Mesenchymal stem cell (in vitro differentiated cells and primary cell): ENCODE data around the gene SSU72.
"Not testable (repeated sequence)": the region's sequence is repeated elsewhere in the genome, so short reads cannot be mapped to it uniquely, and the experiment has no call there.

Experiments used
- DNase-seq: peaks from one replicate; pipeline ENCODE4 v3.0.0-alpha.2; 2013
- H2AFZ ChIP-seq: one replicate; pipeline ENCODE4 v1.6.1; 2013; ENCODE audit warnings: low read depth, mild to moderate bottlenecking, control low read depth, inconsistent platforms, low read length, moderate library complexity
- H2AK5ac ChIP-seq: 2 replicates; pipeline ENCODE4 v1.6.1; 2013; ENCODE audit warnings: low read length, moderate library complexity, mild to moderate bottlenecking, inconsistent platforms; ENCODE audit not compliant: severe bottlenecking
- H2BK120ac ChIP-seq: one replicate; pipeline ENCODE4 v1.6.1; 2013; ENCODE audit warnings: low read depth, mild to moderate bottlenecking, inconsistent platforms, low read length, moderate library complexity
- H2BK12ac ChIP-seq, 2 experiments: one replicate each; pipeline ENCODE4 v1.6.1; 2013; ENCODE audit warnings: inconsistent platforms in 2 of 2, low read length in 2 of 2, mild to moderate bottlenecking in 2 of 2, moderate library complexity in 2 of 2, control low read depth in 1 of 2
- H2BK15ac ChIP-seq: one replicate; pipeline ENCODE4 v1.6.1; 2013; ENCODE audit warnings: mild to moderate bottlenecking, low read depth, inconsistent platforms; ENCODE audit not compliant: poor library complexity, severe bottlenecking
- H2BK5ac ChIP-seq: 2 replicates; pipeline ENCODE4 v1.6.1; 2013; ENCODE audit warnings: low read depth, mild to moderate bottlenecking, low read length, control low read depth, inconsistent platforms; ENCODE audit not compliant: poor library complexity, severe bottlenecking
- H3K14ac ChIP-seq, 2 experiments: one replicate each; pipeline ENCODE4 v1.6.1; 2013; ENCODE audit warnings: inconsistent platforms in 2 of 2, low read length in 2 of 2, control low read depth in 1 of 2, mild to moderate bottlenecking in 1 of 2, moderate library complexity in 1 of 2
- H3K18ac ChIP-seq, 2 experiments: one replicate each; pipeline ENCODE4 v1.6.1; 2013; ENCODE audit warnings: inconsistent platforms in 2 of 2, low read length in 2 of 2, control low read depth in 1 of 2, low read depth in 1 of 2, mild to moderate bottlenecking in 1 of 2
- H3K23ac ChIP-seq, 2 experiments: one replicate each; pipeline ENCODE4 v1.6.1; 2013; ENCODE audit warnings: inconsistent platforms in 2 of 2, low read length in 2 of 2, mild to moderate bottlenecking in 2 of 2, moderate library complexity in 2 of 2, control low read depth in 1 of 2
- H3K27ac ChIP-seq: 2 replicates; pipeline ENCODE4 v1.5.1; 2013; ENCODE audit warnings: mild to moderate bottlenecking, moderate library complexity, low read length, control low read depth, inconsistent platforms; ENCODE audit not compliant: poor library complexity, severe bottlenecking
- H3K27me3 ChIP-seq, 2 experiments: 2 replicates each; pipeline versions ENCODE4 v1.6.1 to v1.7.0; 2013; ENCODE audit warnings: low read length in 2 of 2, mild to moderate bottlenecking in 2 of 2, moderate library complexity in 2 of 2, control low read depth in 1 of 2, inconsistent platforms in 1 of 2; ENCODE audit not compliant: control insufficient read depth in 1 of 2, insufficient read depth in 1 of 2
- H3K36me3 ChIP-seq, 2 experiments: 2 replicates each; pipeline versions ENCODE4 v1.6.1 to v1.7.0; 2013; ENCODE audit warnings: low read length in 2 of 2, control low read depth in 1 of 2, inconsistent platforms in 1 of 2, low read depth in 1 of 2, mild to moderate bottlenecking in 1 of 2; ENCODE audit not compliant: insufficient read depth in 2 of 2, control insufficient read depth in 1 of 2
- H3K4ac ChIP-seq, 2 experiments: one replicate each; pipeline ENCODE4 v1.6.1; 2013; ENCODE audit warnings: inconsistent platforms in 2 of 2, low read length in 2 of 2, mild to moderate bottlenecking in 2 of 2, moderate library complexity in 2 of 2, control low read depth in 1 of 2, low read depth in 1 of 2
- H3K4me1 ChIP-seq: 2 replicates; pipeline ENCODE4 v1.6.1; 2013; ENCODE audit warnings: low read depth, low read length, control low read depth; ENCODE audit not compliant: control insufficient read depth, insufficient read depth
- H3K4me2 ChIP-seq: 2 replicates; pipeline ENCODE4 v1.6.1; 2013; ENCODE audit warnings: low read length, mild to moderate bottlenecking, inconsistent platforms; ENCODE audit not compliant: poor library complexity, severe bottlenecking
- H3K4me3 ChIP-seq, 2 experiments: 2 replicates each; pipeline versions ENCODE4 v1.5.1 to v1.7.0; 2013; ENCODE audit warnings: low read length in 2 of 2, mild to moderate bottlenecking in 2 of 2, control low read depth in 1 of 2, low read depth in 1 of 2; ENCODE audit not compliant: insufficient read depth in 1 of 2
- H3K79me1 ChIP-seq: replicated peaks from 2 replicates; pipeline ENCODE4 v1.6.1; 2013; ENCODE audit warnings: mild to moderate bottlenecking, control low read depth, low read length, inconsistent platforms; ENCODE audit not compliant: poor library complexity, severe bottlenecking
- H3K9ac ChIP-seq: 2 replicates; pipeline ENCODE4 v1.7.0; 2013; ENCODE audit warnings: mild to moderate bottlenecking, low read length, moderate library complexity
- H3K9me3 ChIP-seq: 2 replicates; pipeline ENCODE4 v1.7.0; 2013; ENCODE audit warnings: mild to moderate bottlenecking, low read length; ENCODE audit not compliant: control insufficient read depth
- H4K8ac ChIP-seq: one replicate; pipeline ENCODE4 v1.6.1; 2013; ENCODE audit warnings: inconsistent platforms, mild to moderate bottlenecking, low read length, moderate library complexity
- H4K91ac ChIP-seq: one replicate; pipeline ENCODE4 v1.6.1; 2013; ENCODE audit warnings: mild to moderate bottlenecking, low read length, inconsistent platforms
- WGBS: methylation state at CpG from one replicate; pipeline ENCODE4 v1.1.7; 2013; ENCODE audit warnings: mixed read lengths; 5-methylcytosine and 5-hydroxymethylcytosine counted together

Gene SSU72

DNA sequence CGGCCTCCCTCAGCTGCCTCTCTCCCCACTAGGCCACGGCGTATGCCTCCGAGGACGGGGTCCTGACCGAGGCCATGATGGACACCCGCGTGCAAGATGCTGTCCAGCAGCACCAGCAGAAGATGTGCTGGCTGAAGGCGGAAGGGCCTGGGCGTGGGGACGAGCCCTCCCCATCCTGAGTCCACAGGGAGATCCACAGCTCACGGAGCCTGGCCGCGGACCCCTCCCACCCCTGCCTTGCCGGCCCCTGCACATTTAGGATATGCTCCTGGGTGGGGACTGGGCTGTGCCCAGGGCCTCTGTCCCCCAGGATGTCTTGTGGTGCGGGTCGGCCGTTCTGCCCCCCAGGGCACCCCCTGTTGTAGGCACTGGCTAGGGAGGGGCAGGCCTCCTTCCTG, 40.8 kb downstream of the SSU72 start:
- H3K18ac ChIP-seq, H2AFZ ChIP-seq, H3K4me2 ChIP-seq, H3K9ac ChIP-seq, H3K27ac ChIP-seq, H4K91ac ChIP-seq, H2BK120ac ChIP-seq, H3K4me3 ChIP-seq, H2BK5ac ChIP-seq, H3K27me3 ChIP-seq, H3K14ac ChIP-seq, H2BK15ac ChIP-seq, H3K23ac ChIP-seq, H2AK5ac ChIP-seq, H3K4ac ChIP-seq, H2BK12ac ChIP-seq, H4K8ac ChIP-seq, DNase-seq: not testable (repeated sequence)
- Histone ChIP-seq H3K79me1 (peaks cover 34% of the 10 kb centered on the region), H3K9me3 (peaks cover 15% of the 10 kb centered on the region), H3K4me1 (peaks cover 12% of the 10 kb centered on the region), H3K36me3 (peaks cover 34 to 87% of the 10 kb centered on the region in 2 experiments)
- WGBS, result 90% methylated on average over 18 of the region's 18 CpGs

DNA sequence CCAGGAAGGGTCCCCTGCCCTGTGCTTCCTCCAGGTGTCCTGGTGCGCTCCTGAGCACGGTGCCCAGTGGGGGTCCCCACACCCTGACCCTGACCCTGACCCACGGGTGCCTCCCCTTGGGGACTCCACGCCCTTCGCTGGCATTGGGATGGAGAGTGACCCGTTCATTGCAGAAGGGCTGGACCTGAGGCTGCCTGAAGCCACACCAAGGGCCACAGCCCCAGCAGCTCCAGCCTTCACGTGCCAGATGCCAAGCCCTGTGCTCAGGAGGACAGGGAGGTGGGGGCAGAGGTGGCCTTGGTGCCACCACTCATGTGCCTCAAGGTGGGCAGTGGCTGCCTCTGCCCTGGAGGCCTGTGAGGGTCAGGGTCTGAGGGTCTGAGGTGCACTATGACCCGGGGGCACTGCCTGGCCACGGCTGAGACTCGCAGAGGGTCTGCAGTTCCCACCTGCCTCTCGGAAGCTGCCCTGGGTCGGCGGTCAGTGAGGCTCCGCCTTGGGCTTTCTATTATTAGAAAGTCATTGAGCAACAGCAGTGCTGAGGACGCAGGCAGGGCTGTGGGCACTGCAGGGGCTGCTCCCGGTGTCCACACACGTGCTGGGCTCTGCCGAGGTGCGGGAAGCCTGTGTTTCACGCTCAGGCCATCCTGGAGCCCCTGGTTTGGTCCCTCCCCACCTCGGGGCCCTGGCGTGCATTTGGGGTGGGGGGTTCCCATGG, 41.3 kb downstream of the SSU72 start:
- not testable (repeated sequence) for H2BK12ac ChIP-seq, H3K14ac ChIP-seq, H3K27me3 ChIP-seq, H3K4ac ChIP-seq, H3K9ac ChIP-seq, H2BK5ac ChIP-seq, H2BK15ac ChIP-seq, H4K8ac ChIP-seq, H3K27ac ChIP-seq, H2AFZ ChIP-seq, H3K4me1 ChIP-seq, H3K4me2 ChIP-seq, H3K18ac ChIP-seq, H3K4me3 ChIP-seq, H4K91ac ChIP-seq, H2AK5ac ChIP-seq, H3K23ac ChIP-seq, DNase-seq, H2BK120ac ChIP-seq
- 90% methylated on average over 9 of the region's 22 CpGs for WGBS
- H3K36me3 ChIP-seq, result peaks cover 32 to 87% of the 10 kb centered on the region in 2 experiments
- peaks cover 15% of the 10 kb centered on the region for H3K9me3 ChIP-seq
- peaks cover 32% of the 10 kb centered on the region for H3K79me1 ChIP-seq

- no peak overlapping the region for H3K4ac ChIP-seq
- no peak for DNase-seq
- H3K18ac ChIP-seq, result no peak overlapping the region
- no peak overlapping the region for H2AK5ac ChIP-seq
- H3K4me3 ChIP-seq, result no peak overlapping the region
- peaks cover 28% of the 10 kb centered on the region for H3K79me1 ChIP-seq
- peaks cover 15% of the 10 kb centered on the region for H3K9me3 ChIP-seq
- H3K9ac ChIP-seq, result no peak overlapping the region
- no peak overlapping the region for H2BK5ac ChIP-seq
- no peak overlapping the region for H3K27ac ChIP-seq
- no peak overlapping the region for H2AFZ ChIP-seq
- H3K4me1 ChIP-seq, result peaks cover 2% of the 10 kb centered on the region
- WGBS, result 99% methylated on average over 4 of the region's 4 CpGs
- no peak overlapping the region for H2BK12ac ChIP-seq
- H2BK120ac ChIP-seq, result no peak overlapping the region
- no peaks in the 10 kb centered on the region for H3K27me3 ChIP-seq
- H3K4me2 ChIP-seq, result no peak overlapping the region
- peaks cover 29 to 86% of the 10 kb centered on the region in 2 experiments for H3K36me3 ChIP-seq
- H4K8ac ChIP-seq, result no peak overlapping the region
- no peak overlapping the region for H3K14ac ChIP-seq
- no peak overlapping the region for H4K91ac ChIP-seq
- H3K23ac ChIP-seq, result no peak overlapping the region
- no peak overlapping the region for H2BK15ac ChIP-seq
Measured at GRCh38 chr1:1531947-1532346, 42.7 kb downstream of the SSU72 start.

DNA sequence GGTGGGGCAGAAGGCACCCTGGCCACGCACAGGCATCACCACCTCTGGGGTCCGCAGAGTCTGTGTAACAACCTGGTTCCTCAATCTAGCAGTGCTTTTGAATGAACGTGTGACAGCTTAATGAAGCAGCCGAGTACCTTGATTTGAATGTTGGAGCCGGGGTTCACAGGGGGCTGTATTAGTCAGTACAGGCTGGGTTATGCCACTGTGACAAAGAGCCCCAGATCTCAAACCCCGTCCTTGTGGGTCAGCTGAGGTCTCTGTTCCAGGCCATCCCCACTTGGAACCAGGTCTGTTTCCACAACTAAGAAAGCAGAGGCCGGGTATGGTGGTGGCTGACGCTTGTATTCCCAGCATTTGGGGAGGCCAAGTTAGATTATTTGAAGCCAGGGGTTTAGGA, 44.7 kb downstream of the SSU72 start:
- Histone ChIP-seq H4K8ac (no peak overlapping the region), H2BK5ac (no peak overlapping the region), H3K4ac (no peak overlapping the region)

More for the DNA sequence above, 44.7 kb downstream of the SSU72 start:
- Histone ChIP-seq H4K91ac (no peak overlapping the region), H3K9me3 (peaks cover 15% of the 10 kb centered on the region), H3K4me2 (no peak overlapping the region), H3K27ac (no peak overlapping the region), H3K9ac (no peak overlapping the region), H3K4me3 (no peak overlapping the region), H3K36me3 (peaks cover 35 to 86% of the 10 kb centered on the region in 2 experiments), H3K4me1 (no peaks in the 10 kb centered on the region), H2BK12ac (no peak overlapping the region), H3K27me3 (no peaks in the 10 kb centered on the region), H3K18ac (no peak overlapping the region), H3K14ac (no peak overlapping the region), H2BK120ac (no peak overlapping the region), H2BK15ac (no peak overlapping the region), H3K79me1 (peaks cover 20% of the 10 kb centered on the region), H3K23ac (no peak overlapping the region), H2AFZ (no peak overlapping the region), H2AK5ac (no peak overlapping the region)
- 97% methylated on average over 8 of the region's 8 CpGs for WGBS
- no peak for DNase-seq
